ENCODE results near the gene LMBRD1.
"Not testable (repeated sequence)": the region's sequence is repeated elsewhere in the genome, so short reads cannot be mapped to it uniquely, and the experiment has no call there.

LMBRD1 gene

DNA sequence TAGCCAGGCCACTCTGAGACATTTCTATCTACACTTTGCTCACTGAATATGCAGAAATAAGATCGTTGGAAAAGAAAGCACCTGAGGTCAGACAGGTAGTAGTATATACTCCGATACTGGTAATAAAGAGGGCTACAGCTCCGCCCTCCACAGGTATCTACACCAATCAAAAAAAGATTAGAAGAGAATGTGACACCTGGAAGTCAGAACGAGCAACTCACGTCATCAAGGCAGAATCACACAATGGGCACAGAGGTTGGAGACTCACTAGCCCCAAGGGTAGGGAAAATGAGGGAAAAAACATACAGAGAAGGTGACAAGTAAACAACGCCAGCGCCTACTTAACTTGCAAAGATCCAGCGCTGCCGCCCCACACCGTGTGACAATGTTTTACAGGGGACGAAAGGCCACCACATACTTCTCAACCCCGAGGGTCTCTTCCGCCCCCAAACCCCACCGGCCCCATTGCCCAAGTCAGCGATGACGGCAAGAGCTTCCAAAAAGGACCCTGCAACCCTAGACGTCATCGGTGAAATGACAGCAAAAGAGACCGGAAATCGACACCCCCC is 653 bp downstream of the LMBRD1 start:
- DNase-seq (ENCODE audit: low read depth), result no peak

DNA sequence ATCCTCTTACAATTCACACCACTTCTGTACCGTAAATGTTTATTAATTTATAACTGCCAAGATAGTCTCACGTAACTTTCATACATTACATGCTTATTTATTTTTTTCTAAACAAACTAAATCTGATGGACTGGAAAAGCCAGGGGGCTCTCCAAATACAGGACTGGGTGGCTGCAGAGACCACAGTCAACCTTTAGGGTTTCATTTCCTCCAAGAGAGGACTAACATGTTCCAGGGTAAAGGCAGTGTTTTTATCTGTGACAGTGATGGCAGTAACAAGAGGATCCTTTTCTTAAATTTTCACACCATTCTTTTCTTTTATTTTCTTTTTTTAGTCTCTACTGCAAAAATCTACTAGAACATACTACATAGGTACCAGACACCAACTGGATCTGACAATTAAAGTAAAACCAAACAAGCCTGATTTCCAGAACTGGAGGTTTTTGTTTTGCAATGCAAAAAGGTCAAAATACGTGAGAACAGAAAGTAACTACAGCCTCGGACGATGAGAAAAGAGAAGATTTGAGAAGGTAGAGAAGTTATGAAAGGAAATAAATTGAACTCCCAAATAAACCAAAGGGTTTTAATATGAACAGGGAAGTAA is 1.2 kb downstream of the LMBRD1 start:
- DNase-seq (ENCODE audit: low read depth), result no peak

DNA sequence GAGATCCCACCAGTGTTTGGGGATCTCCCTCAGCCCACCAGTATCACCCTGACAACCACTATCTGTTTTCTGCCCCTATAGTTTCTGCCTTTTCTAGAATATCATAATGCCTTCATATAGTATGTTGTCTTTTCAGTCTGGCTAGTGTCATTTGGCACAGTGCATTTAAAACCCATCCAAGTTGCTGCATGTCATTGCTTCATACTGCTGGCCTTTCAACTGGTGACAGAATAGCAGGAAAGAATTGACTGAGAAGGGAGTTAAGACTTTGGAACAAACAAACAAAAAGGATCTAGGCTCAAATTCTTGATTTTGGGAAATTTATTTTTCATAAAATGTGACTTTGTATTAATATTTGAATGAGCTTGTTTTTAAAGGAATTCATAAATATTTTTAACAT is 4.5 kb downstream of the LMBRD1 start:
- DNase-seq (ENCODE audit: low read depth), result no peak

DNA sequence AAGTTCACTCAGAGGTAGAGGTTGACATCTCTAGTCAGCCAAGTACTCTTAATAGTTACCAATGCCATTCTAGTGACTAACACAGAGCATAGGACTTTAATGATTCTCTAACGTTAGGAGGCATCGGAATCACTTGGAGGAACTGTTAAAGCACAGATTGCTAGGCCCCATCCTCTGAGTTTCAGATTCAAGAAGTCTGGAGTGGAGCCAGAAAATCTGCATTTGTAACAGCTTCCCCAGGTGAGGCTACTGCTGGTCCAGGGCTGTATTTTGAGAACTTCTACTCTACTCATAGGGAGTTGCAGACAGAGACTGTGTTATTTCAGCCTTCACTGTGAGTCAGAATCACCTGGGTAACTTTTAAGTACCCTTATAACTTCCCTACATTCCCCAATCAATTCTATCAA is 5.7 kb downstream of the LMBRD1 start:
- no peak for DNase-seq (ENCODE audit: low read depth)

DNA sequence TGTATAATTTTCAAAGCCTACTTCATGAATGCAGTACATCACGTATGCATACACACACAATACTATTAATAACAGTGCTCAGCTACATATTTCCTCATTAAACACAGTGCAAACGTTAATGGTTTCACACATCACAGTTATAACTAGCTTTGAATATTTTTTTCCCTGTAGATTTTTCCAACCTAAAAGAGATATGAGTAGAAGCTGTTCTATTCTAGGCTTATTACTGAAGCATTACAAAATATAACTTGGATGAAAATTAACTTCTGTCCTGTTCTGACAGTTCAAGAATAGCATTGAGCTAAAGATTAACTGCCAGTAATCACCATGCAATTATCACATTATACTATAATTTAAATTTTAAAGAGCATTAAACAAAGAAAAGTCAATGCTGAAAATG is 6.2 kb downstream of the LMBRD1 start:
- no peak for DNase-seq (ENCODE audit: low read depth)

DNA sequence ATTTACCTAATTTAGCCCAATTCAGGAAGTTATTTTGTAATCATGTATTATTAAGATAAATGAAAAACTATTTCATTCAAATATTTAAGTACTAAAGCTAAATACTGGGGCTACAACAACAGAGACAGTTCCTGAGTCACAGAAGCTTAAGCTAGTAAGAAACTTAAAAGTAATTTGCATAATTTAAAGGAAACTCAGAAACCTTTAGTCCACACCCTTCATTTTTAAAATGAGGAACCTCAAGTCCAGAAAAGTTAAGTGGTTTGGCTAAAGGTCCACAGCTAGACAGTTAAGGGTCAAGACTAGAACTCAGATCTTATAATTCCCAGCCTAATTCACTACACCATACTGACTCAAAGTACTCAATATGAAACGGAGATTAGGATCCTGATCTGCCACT is 7.2 kb downstream of the LMBRD1 start:
- no peak for DNase-seq (ENCODE audit: low read depth)

DNA sequence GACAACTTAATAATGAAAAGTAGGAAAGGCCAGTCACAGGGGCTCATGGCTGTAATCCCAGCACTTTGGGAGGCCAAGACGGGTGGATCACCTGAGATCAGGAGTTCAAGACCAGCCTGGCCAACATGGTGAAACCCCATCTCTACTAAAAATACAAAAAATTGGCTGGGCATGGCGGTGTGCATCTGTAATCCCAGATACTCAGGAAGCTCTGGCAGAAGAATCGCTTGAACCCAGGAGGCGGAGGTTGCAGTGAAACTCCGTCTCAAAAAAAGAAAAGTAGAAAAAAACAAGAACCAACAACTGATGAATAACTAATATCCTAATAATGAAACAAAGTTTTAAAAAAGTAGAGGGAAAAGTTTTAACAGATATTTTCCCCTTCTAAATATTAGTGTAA is 9.4 kb downstream of the LMBRD1 start:
- DNase-seq (ENCODE audit: low read depth), result not testable (repeated sequence)

DNA sequence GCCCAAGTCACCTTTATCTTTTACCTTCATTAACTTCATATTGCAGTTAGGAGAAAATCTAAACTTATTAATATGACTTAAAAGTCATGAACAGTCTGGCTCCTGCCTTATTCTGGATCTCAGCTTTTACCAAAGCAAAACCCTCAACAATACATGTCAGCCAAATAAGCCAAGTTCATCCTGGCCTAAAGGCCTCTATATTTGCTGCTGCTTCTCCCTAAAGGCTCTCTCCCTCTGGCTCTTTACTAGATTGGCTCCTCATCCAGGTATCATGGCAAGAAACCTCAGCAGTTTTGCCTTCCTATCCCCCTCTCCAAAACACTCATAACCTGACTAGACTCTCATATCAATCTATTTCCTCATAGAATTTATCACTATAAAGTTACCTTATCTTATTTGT is 11.1 kb downstream of the LMBRD1 start:
- DNase-seq (ENCODE audit: low read depth), result no peak

DNA sequence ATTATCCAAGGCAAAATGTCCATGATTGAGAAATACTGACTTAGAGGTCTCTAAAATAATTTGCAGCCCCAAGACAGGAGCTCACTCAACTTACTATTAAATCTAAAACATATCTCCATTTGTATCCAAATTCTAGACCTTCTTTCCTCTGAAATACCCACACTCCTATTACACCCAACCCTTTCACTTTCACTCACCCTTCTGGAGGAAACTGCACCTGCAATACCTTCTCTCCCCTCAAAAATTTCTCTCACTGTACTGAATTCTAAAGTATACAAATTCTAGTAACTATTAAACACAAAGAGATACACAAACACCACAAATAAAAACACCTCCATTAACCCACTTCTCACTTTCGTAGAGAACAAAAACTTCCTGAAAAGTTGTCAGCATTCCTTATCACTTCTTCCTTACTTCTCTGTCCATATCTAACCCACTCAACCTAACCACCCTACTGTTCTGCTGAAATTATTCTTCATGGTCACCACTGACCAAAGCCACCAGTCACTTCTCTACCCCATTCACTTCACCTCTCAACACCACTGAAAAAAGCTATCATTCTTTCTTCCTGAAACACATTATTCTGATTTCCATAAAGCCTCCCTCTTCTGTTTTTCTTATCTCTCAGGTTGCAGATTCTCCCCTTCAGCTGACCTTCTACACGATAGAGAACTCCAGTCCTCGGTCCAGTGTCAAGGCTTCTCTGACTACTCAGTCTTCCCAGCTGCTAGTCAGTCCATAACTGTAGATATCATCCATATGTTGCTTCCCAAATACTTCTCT is 12.0 kb downstream of the LMBRD1 start:
- no peak for DNase-seq (ENCODE audit: low read depth)

DNA sequence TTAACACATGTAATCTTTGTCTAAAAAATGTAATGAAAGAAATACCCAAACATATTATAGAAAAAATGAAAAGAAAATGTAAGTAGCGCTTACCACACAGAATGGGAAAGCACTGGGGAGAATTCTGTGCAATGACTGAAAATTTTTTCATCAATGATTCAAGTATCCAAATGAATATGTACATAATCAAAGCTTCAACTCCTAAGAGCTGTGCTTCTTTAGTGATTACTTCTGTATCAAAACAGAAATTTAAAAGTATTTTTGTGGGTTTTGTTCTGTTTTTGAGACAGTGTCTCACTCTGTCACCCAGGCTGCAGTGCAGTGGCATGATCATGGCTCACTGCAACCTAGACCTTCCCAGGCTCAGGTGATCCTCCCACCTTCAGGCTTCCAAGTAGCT is 13.7 kb downstream of the LMBRD1 start:
- no peak for DNase-seq (ENCODE audit: low read depth)

DNA sequence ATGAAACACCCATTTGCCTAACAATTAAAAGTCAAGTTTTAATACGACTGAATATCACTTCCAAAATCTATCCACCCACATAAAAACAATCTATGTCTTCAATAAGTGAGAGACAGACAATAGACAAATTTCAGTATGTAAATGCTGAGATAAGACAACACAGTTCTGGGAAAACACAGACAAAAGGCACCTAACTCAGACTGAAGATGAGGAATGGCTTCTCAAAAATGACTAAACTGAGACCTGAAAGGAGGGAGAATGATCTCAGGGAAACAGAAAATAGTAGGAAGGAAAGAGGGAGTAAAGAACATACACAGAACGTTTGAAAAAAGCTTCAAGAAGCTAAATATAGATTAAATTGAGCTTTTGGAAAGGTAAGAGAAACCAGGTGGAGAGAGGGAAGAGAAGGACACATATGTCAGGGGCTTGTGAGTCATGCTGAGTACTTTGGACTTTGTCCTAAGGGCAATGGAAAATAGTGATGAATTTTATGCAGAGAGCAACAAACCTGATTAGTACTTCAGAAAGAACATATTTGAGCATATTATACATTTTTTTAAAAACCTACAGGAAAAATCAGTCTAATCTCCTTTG is 16.1 kb downstream of the LMBRD1 start:
- no peak for DNase-seq (ENCODE audit: low read depth)

DNA sequence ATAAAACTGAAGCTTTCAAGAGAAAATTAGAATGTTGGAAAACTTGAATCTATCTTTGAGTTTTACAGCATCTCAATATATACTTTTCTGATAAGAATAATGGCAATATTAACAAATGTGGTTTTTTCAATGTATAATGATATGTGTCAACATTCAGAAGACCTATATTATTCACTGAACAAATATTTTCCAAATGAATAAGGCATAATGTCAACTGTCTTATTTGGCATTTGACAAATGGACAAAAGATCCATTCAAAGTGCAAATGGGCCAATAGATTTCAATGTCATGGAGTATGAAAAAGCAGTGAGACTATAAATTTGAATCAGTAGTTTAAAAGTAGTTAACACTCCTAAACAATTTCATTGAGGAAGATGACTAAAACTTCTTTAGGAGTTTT is 20.9 kb downstream of the LMBRD1 start:
- no peak for DNase-seq (ENCODE audit: low read depth)

DNA sequence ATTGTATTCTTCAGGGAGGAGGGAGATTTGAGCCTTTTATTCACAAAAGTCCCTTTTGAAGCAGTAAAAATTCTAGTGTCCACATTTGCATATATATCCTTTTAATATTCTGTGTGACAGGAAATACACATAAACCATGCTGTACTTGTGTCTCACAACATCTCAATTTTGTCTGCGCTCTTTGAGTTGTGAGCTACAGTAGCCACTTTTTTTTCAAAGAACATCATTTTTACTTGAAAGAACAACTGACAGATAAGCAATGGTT is 21.3 kb downstream of the LMBRD1 start:
- DNase-seq (ENCODE audit: low read depth), result no peak

DNA sequence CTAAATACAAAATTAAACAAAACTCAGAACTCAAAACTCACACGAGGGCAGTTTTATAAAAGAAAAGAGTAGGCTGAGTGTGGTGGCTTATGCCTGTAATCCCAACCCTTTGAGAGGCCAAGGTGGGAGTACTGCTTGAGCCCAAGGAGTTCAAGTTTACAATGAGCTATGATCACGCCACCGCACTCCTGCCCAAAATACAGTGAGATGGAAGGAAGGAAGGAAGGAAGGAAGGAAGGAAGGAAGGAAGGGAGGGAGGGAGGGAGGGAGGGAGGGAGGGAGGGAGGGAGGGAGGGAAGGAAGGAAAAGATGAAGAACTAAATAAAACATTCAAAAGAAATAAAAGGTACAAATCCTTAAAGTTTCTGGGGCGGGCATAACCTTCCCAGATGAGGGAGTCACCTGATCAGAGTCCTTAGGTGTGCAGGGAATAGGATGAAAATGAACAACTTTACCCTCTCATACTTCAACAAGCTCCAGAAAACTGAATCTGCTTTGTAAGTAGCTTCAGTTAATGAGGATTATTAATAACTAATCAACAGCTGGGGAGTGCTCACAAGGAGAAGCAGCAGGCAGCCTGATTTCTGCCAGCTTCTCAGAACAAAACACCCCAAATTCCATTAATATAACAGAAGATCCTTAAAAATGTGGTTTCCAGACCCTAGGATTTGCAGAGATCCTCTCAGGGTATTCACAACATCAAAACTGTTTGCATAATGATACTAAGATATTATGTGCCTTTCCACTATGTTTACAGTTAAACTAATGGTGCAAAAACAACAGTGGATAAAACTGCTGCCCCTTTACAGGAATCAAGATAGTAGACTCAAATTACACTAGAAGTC is 21.8 kb downstream of the LMBRD1 start:
- no peak for DNase-seq (ENCODE audit: low read depth)

DNA sequence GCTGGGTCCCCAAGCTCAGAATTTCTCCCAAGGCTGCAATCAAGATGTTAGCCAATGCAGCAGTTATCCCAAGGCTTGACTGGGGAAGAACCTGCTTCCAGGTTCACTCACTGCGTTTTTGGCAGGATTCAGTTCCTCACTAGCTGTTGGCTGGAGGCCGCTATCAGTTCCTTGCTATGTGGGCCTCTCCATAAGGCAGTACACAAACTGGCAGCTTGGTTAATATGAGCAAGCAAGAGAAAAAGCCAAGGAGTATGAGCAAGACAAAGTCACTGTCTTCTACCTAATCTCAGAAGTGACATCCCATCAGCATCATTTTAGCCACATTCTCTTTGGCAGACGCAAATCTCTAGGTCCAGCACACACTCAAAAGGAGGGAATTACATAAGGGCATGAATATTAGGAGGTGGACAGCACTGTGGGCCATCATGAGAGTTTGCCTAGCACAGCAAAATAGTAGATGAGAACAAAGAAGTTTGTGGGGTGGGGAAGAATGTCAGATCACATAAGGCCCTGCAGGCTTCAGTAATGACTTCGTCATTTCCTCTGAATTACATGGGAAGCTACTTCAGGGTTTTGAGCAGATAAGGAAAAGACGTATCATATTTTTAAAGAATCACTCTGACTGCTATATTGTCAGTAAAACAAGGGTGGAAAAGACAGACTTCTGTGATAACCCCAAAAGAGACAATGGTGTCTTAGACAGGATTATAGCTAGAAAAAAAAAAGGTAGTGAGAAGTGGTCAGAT is 25.5 kb downstream of the LMBRD1 start:
- no peak for DNase-seq (ENCODE audit: low read depth)

DNA sequence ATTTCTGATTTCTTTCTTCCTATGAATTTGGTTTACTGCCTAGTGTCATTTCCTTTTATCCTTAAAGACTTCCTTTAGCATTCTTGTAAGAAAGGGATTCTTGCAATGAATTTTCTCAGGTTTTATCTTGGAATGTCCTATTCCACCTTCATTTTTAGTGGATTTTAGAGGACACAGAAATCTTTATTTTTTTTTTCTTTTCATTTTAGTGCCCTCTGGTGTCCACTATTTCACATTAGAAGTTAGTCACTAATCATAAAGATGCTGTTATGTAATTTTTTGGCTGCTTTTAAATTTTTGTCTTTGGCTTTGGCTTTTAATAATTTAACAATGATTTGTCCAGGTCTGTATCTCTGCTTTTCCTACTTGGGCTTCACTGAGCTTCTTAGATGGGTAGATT is 28.1 kb downstream of the LMBRD1 start:
- DNase-seq (ENCODE audit: low read depth), result no peak

DNA sequence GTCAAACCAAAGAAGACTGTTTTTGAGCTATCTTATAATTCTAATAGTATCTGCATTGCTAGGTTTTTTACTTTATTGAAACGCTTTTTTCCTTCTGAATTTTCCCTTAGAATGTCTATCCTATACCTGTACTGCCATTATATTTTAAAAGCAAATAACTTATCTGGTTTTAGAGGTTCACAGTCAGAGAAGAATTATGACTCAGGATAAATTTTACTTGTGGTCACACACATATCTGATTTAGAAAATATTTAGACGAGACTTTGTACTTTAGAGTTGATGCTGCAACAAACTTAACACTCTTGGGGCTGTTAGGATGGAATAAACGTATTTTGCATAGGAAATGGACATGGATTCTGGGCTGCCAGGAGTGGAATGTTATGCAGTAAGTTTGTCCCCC is 33.0 kb downstream of the LMBRD1 start:
- no peak for DNase-seq (ENCODE audit: low read depth)

DNA sequence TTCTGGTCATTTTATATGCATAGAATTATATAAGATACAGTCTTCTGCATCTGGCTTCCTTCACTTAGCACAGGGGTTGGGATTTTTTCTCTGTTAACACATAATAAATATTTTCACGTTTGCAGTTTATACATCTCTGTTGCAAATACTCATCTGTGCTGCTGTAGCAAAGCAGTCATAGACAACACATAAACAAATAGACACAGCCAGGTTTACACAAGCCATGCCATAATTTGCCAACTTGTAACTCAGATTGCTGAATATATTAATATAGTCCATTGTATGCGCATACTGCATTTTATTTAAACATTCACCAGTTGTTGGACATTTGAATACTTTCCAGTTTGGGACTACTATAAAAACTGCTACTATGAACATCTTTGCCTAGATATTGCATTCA is 35.0 kb downstream of the LMBRD1 start:
- no peak for DNase-seq (ENCODE audit: low read depth)

DNA sequence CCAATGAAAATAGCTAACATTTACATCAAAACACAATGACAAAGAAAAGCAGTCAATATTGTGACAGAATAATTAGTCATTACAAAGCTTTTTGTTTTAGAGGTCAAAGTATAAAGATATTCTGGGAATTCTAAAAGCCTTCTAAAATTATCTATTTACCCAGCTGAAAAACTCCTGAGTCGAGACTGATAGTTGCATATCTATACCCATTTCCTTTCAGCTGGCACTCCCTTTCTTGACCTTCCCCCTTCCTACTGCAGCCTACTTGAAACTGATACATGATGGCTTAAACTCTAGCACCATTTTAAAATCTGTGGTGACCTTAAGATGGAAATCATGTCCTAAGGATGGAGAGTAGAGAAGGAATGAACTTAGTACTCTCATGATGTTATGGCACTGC is 38.6 kb downstream of the LMBRD1 start:
- DNase-seq (ENCODE audit: low read depth), result peak; percentile 7

DNA sequence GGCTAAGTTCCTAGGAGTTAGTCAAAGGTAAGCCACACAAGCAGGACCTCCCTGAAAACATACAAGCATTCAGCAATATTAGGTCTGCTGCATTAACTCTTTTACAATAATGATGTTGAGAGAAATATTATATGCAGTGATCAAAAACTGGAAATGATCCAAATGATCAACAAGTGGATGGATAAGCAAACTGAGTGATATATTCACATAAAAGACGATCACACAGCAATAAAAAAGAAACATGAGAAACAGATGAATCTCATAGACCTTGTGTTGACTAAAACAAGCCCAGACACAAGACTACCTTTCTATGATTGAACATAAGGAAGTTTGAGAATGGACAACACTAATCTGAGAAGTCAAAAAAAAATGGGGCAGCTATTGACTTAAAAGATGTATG is 39.9 kb downstream of the LMBRD1 start:
- DNase-seq (ENCODE audit: low read depth), result no peak

DNA sequence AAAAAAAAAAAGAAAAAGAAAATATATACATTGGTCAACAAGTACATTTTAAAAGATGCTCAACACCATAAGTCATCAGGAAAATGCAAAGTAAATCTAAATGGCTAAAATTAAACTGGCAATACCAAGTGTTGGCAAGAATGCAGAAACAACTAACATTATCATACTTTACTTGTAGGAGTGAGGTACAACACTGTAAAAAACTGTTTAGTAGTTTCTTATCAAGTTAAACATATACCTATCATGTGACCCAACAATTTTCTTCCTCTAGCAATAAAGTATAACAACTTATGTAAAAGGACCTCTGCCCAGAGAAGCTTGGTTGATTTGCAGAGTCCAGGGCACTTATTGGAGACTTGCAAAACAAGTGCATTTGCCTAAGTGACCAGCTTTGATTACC is 40.4 kb downstream of the LMBRD1 start:
- DNase-seq (ENCODE audit: low read depth), result no peak

DNA sequence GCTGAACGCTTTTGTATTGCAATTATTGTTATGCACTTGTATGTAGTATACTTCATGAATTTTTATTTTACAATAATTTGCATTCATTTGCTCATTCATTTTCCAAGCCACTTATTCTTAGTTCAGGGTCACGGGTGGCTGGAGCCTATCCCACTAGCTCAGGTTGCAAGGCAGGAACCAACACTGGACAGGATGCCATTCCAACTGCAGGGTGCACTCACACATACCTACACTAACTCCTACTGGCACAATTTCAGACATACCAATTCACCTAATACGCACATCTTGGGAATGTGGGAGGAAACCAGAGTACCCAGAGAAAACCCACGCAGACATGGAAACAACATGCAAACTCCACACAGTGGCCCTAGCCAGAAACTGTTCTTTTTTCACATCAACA is 61.8 kb downstream of the LMBRD1 start:
- DNase-seq (ENCODE audit: low read depth), result no peak

Data from CMK (cell line).